ENCODE data around the gene MRM2.

MRM2 gene

DNA sequence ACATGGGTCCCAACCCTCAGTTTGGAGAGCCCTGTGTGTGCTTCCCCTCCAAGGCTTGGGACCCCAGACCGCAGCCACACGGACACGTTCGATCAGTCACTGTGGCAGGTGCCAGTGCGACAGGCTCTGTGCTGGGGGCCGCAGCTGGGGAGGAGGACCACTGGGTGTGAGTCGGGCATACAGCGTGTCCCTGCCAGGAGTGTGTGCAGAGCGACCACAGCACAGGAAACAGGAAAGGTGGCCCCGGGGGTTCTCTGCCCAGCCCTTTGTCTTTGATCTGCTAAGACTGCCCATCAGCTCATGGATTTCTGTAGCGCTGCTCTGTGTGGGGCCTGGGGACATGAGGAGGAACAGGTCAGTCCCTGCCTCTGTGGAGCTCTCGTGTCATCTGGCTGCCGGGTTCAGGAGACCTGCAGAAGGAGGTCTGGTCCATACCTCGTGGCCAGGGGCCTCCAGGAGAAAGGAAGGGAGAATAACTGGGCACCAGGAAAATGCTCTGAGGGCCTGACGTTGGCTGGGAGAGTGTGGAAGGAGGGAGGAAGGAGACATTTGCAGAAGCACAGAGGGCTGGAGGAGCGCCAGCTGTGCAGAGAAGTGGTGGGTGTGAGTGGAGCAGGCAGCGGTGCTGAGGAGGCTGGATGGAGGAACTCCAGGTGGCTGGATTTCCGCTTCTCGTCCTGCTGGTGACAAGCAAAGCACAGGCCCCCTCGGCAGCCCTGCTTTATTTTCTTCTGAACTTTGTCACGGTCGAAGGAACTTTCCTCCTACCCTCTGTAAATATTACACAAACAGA, 4.1 kb upstream of the MRM2 start:
- DNase-seq = no peak

DNA sequence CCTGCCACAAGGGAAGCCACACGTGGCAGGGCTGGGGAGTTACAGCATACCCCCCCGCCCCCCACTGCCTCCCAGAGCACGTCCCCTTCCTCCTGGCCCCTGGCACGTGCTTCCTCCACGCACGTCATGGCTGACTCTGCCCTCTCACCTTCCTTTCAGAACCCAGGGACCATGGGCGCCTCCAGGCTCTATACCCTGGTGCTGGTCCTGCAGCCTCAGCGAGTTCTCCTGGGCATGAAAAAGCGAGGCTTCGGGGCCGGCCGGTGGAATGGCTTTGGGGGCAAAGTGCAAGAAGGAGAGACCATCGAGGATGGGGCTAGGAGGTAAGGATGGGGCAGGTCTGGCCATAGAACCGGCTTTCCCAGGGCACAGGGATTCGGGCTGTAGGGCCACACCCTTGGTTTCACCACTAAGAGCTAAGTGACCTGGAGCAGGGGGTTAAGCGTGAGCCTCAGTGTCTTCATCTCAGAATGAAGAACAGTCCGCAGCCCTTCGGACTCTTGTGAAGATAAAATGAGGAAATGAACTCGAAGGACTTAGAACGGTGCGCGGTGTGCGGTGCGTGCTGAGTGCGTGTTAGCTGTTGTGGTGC, 2.5 kb upstream of the MRM2 start:
- DNase-seq = no peak

DNA sequence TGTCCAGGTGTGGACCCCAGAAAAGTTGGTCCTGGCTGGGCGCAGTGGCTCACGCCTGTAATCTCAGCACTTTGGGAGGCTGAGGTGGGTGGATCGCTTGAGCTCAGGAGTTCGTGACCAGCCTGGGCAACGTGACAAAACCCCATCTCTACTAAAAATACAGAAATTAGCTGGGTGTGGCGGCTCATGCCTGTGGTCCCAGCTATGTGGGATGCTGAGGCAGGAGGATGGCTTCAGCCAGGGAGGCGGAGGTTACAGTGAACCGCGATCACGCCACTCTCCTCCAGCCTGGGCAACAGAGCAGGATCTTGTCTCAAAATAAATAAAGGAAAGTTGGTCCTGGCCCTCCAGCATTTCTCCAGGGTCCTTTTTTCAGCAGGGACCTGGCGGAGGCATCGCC, 1.5 kb upstream of the MRM2 start:
- DNase-seq = no peak

DNA sequence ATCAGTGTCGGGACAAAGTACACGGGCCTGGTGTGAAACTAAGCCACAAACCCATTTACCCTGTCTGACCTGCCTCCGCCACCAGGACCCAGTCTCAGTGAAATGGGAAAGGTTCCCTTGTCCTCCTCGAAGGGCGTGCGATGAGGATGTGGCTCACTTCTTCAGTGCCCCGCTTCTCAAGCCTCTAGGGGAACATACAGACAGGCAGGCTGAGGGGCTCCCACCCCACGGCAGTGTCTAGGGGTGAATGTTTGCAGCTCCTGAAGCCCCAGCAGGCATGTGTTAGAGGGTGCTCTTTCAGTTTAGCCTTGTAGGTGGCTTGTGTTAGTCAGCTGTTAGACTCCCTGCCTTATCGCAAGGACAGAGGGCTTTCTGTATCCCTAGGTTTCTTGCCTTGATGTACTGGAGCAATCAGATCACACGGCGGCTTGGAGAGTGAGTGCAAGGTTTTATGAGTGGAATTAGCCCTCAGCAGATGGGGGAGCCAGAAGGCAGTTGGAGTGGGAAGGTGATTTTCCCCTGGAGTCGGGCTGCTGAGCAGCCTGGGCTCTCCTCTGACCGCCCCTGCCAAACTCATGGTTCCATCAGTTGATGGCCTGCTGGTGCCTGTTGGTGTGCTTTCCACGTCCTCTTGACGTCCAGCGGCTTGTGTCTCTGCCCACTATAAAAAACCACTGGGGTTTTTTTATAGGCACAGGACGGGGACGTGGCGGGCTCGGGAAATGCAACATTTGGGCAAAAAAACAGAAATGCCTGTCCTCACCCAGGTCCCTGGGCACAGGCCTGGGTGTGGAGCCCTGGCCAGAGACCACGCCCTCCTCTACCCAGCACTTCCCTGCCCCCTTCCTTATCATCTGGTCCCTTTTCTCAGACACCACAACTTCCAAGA, 780 bp upstream of the MRM2 start:
- peak; percentile 31 to 37 for DNase-seq

DNA sequence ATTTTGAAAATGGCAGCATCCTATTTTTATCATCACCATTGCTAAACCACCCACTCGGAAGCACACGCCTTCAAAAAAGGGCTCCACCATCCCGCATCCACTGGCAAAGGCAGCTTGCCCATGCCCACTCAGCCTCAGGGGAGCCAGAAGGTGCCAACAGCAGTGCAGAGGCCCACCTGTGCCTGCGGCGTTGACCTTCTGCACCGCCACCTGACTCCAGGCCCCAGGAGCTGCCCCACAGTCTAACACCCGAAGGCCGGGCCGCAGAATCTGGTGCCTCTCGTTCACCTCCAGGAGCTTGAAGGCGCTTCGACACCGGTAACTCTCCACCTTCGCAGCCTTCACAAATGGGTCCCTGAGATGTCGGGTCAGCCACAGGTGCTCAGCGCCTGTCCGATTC, 2.8 kb downstream of the MRM2 start:
- DNase-seq = no peak

DNA sequence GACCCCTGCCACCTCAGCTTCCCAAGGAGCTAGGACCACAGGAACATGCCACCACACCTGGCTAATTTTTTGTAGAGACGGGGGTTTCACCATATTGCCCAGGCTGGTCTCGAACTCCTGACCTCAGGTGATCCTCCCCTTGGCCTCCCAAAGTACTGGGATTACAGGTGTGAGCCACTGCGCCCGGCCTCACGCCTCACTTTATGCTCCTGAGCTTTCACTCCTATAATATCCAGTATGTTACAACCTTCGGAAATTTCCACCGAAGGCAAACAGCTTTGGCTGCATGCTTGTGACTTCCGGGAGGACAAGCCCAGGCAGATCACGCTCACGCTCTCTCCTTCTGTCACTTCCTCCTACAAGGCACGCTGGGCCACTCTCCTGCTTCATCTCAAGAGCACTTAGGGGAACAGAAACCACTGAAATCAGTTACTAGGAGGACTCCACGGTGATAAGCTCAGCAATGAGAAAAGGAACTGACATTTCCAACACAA, 4.8 kb downstream of the MRM2 start:
- DNase-seq = no peak

DNA sequence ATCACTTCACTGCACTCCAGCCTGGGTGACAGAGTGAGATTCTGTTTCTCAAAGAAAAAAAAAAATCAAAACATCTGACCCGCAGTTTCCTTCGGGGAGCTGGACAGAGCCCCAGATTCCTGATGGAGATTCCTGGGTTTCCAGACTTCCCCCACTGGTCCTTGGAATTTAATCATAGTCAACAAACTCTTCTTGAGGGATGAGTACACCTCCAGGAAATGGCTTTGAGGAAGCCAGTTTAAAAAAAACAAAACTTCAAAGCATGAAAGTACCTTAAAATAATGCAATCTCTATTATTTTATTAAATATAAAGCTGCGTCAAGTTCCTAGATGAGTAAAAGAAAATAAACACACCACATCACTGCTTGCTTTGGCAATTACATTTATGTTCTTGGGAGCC, 8.1 kb downstream of the MRM2 start:
- no peak for DNase-seq

DNA sequence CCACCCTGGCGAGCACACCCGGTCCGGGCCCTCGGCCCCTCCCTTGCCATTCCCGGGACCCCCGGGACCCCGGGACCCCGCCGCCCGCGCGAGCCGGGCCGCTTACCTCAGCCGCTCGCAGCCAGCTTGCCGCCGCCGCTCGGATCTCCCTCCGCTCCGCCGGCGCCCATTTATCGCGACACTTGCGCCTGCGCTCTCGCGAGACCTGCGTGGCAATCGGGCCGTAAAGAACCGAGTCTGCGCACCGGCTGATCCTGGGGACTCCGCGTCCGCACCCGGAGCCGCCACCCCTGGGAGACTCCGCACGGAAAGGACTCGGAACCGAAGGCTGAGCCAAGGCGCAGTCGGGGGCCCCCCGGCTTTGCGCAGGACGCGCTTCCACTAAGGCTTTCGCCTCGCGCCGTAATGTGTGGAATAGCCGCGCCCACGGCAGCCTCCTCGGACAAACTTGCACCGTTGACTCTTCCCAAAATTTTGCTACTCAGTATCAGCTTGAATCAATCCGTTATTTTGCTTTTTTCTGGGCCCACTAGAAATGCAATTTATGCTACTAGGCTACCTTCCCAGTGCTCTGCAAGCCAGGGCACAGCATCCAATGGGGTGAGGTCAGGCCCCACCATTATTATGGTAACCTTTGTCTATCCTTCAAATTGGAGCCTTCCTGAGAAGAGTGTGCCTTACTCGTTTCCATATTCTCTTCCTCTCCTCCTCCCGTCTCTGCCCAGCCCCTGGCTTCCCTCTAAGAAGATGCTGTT, 9.1 kb downstream of the MRM2 start, which contains the start of gene MAD1L1:
MAD1L1 (minus strand) TSS at position 180 of the 755 bp plus-strand sequence. CDS start 2,812 bp downstream, outside the sequence.
- DNase-seq = peak; percentile 86 to 92

DNA sequence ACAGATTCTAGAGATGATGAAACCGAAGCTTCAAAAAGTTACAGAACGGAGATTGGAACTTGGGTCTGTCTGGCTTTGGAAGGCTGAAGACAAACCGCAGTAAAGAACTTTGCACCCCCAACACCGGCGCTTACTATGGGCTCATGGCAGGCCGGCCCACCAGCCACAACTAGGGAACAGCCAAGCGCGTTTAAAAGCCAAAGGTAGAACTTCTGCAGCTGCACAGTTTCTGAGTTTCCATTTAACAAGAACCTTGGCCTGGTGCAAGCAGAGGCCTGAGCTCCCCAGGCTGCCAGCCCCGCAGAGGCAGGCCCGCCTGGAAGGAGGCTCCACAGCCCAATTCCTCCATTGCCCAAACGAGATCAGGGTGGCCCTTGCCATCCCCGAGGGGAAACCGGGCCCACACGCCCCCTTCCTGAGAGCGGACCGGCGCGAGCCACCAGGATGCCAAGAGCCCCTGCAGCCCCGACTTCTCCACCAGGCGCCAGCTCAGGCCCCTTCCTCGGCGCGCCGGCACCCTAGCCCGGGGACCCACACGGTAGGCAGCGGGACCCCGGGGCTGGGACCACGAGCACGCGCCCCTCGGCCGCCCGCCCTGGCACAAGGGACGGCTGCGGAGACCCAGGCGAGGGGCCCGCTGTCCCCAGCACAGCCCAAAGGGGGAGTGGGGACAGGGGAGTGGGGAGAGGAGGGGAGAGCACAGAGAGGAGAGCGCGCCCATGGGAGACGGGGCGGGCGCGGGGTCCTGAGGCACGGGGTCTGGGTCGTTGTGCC, 9.8 kb downstream of the MRM2 start:
- DNase-seq = peak in 1 of 2 donors; percentile 42

DNA sequence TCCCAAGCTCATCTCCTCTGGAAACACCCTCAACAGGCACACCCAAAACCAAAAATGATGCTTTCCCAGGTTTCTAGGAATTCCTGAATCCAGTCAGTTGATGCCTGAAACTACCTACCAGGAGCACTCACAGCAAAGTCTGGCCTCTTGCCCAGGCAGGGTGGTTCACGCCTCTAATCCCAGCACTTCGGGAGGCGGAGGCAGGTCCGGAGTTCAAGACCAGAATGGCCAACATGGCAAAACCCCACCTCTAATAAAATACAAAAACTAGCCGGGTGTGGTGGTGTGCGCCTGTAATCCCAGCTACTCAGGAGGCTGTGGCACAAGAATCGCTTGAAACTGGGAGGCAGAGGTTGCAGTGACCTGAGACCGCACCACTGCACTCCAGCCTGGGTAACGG, 11.1 kb downstream of the MRM2 start:
- no peak for DNase-seq

DNA sequence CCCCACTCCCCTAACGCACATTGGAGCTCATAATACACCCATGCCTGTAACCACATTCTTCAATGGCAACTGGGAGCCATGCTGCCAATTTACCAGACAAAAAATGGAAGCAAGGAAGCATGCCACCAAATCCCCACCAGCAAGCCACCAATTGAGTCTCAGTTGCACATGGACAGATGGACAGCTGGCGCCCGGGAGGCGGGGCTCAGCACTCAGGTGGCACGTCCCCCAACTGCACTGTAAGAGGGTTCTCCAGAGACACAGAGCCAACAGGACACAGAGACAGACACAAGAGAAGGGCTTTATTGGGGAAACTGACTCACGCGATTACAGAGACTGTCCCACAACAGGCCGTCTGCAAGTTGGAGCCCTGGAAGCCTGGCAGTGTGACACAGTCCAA, 11.8 kb downstream of the MRM2 start:
- DNase-seq = no peak

DNA sequence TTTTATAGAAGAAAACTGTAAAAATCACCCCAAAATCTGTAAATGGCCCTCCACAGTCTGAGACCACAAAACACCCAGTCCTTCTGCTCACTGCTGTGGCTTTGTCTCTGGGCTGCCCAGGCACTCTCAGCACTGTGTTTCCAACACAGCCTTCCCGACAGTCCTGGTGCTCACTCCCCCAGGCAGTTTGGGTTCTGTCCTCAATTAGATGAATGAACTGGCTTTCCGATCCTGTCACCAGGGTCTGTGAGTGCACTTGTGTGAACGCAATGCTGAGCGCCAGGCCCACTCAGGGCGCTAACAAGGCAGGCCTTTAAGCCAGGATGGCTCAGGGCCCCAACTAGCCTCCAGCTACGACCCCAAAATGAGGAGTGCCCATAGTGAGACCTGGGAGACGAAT, 12.5 kb downstream of the MRM2 start:
- DNase-seq = no peak

DNA sequence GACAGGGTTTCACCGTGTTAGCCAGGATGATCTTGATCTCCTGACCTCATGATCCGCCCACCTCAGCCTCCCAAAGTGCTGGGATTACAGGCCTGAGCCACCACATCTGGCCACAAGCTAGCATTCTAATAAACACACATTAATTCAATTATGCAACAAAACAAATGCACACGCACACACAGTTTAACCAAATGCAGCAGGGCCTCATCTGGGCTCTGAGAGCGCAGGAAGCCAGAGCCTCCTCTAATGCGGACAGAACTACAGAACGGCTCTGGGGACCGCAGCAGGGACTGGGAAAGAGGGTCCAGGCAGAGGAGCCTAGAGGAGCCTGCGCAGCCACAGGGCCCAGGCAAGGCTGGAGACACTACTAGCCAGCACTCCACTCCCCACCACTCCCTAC, 13.1 kb downstream of the MRM2 start:
- DNase-seq = no peak

DNA sequence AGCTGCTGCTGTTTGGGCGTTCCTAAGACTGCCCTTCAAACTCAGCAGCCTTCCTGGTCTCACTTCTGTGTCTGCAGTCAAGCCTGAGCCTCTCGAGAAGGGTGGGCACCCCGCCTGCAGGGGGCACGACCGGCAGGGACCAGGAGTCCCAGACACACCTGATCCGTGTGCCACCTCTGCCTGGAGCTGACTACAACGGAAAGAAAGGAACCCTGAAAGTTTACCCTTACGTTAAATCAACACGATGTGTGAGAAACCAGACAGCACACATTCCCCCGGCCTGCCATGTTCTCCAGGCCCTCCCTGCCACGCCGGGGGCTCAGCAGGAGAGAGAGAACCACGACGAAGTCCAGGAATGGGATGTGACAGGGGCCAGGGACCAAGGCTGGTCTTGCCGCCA, 14.3 kb downstream of the MRM2 start:
- DNase-seq = no peak

DNA sequence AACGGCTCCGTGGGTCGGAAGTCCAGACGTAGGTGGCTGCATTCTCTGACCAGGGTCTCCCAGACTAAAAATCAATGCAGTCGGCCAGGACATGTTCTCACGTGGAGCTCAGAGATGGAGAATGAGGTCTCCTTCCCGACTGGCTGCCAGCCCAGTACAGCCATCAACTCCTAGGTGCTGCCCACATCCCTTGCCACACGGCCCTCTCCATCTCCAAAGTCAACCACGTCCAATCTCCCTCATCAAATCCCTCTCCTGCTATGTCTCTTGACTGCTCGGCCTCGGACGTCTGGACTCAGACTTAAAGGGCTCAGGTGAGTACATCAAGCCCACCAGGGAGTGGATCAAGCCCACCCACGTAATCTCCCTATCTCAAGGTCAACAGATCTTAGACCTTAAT, 16.2 kb downstream of the MRM2 start:
- no peak for DNase-seq

DNA sequence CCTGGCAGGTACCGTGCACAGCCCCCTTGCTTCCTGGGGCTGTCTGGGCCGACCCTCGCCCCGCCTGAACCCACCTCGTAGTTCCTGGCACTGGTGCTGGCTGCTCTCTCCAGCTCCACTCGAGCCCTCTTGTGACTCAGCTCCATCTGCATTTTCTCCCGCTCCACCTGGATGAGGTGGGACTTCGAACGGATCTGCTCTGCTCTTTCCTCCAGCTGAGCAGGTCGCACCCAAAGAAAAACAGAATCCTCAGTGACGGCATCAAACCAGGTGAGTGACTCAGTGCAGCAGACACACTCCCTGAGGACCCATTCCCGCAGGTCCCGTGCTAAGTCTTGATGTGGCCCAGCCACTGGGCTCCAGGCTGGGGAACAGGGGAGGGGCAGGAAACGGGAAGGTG, 16.7 kb downstream of the MRM2 start:
- DNase-seq = no peak

DNA sequence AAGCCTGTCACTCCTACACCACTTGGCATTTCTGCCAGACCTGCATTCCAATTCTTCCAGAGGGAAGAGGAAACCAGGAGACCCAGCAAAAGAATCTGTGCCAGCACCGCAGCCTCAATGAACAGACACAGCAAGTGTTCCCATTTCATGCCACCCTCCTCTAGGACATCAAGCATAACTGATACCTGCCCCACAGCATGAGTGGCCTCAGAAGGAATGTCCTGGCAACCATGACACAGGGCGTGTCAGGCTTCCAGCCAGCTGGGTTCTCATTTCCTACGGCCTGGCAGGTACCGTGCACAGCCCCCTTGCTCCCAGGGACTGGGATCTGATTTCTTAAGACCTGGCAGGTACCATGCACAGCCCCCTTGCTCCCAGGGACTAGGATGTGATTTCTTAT, 17.1 kb downstream of the MRM2 start:
- no peak for DNase-seq

DNA sequence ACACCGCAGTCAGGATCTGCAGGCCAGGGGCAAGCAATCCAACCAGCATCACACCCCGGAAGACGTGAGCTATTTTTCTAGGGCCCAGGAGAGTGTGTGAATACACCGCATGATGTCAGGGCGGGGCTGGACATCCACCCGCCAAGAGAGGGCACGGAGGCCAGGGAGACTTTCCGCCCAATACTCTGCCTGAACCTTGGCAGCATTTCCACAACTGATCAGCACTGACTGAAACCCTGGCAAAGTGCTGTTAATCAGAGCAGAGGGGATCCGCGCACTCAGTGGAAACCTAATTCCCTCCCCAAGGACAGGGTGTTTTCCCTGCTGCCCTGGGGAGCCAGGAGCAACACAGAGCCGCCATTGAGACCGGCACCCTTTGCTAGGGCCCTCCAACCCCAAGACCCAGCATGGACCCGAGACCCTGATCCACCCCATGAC, 17.5 kb downstream of the MRM2 start:
- no peak for DNase-seq

DNA sequence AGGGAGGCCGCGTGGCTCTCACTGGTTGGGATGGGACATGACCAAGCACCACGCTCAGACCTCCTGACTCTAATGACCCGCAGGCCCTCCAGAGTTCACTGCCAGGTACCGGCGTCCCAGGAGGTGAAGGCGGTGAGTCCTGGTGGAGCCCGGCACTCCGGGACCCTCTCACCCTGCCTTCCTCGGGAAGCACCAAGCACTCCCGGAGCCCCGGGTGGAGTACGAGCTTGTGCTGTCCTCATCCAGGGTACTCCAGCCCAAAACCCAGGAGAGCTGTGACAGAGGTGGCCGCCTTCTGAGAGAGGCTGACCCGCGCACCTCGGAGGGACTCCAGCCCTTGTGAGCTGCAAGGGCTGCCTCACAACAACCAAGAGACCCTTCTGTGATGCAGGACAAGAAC, 18.7 kb downstream of the MRM2 start:
- no peak for DNase-seq

DNA sequence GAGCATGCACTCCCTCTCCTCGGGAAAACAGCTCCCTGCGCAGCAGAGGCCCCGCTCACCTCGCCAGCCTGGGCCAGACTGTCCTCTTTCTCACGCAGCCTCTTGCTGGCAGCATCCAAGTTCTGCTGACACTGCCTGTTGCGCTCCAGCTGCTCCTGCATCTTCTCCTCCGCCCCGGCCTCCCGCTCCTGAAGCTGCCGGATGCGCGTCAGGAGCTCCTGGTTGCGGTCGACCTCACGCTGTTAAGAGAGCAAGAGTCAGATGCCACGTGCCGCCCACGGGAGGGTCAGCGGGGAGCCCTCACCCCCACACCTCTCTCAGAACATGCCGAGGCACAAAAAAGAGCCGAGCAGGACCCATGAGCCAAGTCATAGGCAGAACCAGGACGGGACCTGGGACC, 19.5 kb downstream of the MRM2 start:
- no peak for DNase-seq

DNA sequence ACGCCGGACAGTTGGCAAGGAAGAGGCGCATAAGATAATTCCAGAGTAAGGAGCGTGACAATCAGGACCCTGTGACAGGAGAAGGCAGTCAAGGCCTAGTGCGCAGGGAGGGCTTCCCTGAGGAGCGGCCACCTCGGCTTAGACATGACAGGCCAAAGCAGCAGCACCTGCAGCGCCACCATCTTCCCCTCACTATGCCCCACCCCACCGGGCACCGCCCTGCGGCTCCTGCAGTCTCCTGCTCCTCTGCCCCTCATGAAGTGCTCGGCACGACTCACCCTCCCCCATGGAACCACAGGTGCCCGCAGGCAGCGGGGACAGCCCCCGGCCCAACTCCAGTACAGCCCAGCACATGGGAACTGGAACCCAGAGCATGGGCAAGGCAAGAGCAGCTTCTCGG, 21.1 kb downstream of the MRM2 start:
- DNase-seq = no peak

DNA sequence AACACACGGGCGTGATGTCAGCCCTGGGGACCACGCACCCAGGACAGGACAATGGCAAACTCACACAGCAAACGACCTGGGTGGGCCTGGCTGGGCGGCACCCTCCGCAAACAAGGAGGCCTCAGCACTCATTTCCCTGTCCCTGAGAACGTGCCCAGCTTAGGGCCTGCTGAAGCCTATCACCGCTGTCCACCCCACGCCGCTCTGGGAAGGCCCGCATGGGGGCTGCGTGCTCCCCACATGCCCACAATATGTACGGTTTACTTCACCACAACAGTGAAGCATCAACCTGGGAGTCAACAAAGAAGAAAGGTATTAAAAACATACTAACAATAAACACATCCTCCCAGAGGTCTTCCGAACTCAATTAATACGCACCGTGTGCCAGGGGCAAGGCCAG, 21.5 kb downstream of the MRM2 start:
- no peak for DNase-seq
